Activated CD4-positive, CD25-positive, alpha-beta regulatory T cell treated with anti-CD3 and anti-CD28 coated beads, Interleukin-2, amount 50 U/mL, for 24 hours (primary cell): Measurements from ENCODE around the gene PTDSS2.

ENCODE experiments used
- ATAC-seq, 2 donors: fragments of 150-1000 bp; cut with Tn5 transposase; one replicate each; pipeline ENCODE4 v1.10.0; 2021; ENCODE audit warnings: mild to moderate bottlenecking in 1 of 2, moderate library complexity in 1 of 2

Gene PTDSS2

DNA sequence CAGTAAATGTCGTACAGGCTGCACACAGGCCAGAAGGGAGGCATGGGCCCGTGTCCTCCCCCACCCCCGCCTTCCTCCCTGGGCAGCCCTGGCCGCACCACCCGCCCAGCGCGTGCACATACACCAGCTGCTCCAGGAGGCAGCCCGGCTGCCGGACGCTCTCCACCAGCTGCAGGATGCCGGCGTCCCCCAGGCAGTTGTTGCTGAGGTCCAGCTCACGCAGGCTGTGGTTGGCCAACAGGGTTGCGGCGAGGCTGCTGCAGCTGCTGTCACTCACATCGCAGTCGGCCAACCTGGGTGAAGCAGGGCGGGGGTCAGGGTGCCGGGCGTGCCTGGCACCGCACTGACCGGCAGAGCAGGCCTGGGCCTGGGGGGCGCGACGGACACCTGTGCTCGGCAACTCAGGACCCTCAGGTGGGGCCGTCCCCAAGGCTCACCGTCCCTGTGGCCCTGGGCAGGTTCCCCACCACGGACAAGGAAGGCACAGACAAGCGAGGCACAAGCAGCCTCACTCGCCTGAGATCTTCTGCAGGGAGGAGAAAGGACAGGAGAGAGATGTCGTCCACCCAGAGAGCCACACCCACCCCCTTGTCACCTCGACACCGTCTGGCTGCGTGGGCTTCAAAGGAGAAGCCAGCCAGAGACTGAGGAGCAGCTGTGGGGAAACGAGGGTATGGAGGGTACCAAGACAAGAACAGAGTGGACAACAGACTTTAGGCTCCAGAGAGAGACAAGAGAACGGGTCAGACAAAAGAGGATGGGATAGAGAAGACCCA is 44.9 kb downstream of the PTDSS2 start:
- ATAC-seq, result no peak

- ATAC-seq, result no peak
Observed at GRCh38 chr11:495537-495931, 45.5 kb downstream of the PTDSS2 start.

- ATAC-seq, result no peak
Observed at GRCh38 chr11:496834-497564, 46.9 kb downstream of the PTDSS2 start.

DNA sequence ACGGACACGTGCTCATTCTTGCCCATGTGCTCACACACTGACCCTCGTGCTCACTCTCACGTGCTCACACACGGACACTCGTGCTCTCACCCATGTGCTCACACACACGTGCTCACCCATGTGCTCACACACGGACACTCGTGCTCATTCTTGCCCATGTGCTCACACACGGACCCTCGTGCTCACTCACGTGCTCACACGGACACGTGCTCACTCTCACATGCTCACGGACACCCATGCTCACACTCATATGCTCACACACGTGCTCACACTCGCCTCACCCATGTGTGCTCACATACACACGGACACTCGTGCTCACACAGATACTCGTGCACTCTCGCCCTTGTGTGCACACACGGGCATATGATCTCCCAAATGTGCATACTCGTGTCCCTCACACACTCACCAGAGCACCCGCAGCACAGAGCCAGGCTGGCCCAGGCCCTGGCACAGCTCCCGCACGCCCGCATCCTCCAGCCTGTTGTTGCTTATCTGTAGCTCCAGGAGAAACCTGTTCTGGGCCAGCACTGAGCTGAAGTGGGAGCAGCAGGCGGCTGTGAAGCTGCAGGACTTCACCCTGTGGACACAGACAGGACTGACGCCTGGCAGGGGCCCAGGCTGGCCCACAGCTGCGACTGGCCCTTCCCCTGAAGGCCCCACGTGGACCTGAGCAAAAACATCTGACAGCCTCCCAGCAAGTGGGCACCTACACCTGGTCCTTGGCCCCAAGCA is 47.7 kb downstream of the PTDSS2 start:
- ATAC-seq, result no peak

DNA sequence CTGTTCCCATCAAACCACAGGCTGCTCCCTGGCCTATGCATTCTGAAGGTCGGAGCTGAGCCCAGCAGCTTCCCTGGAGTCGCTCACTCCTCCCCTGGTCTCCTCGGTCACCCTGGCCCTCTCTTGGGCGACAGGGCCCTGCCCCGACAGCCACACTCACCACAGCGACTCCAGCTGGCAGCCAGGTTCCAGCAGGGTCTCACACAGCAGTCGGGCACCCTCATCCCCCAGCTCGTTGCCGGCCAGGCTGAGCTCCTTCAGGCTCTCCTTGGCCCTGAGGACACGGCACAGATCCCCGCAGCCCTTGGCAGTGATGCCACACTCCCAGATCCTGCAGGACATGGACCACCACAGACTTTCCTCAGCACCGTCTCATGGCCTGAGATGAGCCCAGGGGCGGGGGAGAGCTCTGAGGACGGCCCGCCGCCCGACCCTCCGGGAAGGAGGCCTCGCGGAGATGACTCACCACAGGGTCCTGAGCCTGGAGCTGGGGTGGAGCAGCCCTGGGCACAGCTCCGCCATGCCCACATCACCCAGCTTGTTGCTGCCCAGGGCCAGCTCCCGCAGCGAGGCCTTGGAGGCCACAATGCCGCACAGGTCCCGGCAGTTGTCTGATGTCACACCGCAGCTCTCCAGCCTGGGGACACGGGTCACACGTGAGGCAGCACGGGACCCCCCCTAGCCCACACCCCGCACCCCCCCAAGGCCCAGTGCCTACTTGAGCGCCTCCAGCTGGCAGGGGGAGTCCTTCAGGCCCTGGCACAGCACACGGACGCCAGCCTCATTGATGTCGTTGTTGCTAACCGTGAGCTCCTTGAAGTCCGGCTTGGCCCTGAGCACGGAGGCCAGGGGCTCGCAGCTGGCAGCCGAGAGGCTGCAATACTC is 48.5 kb downstream of the PTDSS2 start:
- no peak for ATAC-seq

DNA sequence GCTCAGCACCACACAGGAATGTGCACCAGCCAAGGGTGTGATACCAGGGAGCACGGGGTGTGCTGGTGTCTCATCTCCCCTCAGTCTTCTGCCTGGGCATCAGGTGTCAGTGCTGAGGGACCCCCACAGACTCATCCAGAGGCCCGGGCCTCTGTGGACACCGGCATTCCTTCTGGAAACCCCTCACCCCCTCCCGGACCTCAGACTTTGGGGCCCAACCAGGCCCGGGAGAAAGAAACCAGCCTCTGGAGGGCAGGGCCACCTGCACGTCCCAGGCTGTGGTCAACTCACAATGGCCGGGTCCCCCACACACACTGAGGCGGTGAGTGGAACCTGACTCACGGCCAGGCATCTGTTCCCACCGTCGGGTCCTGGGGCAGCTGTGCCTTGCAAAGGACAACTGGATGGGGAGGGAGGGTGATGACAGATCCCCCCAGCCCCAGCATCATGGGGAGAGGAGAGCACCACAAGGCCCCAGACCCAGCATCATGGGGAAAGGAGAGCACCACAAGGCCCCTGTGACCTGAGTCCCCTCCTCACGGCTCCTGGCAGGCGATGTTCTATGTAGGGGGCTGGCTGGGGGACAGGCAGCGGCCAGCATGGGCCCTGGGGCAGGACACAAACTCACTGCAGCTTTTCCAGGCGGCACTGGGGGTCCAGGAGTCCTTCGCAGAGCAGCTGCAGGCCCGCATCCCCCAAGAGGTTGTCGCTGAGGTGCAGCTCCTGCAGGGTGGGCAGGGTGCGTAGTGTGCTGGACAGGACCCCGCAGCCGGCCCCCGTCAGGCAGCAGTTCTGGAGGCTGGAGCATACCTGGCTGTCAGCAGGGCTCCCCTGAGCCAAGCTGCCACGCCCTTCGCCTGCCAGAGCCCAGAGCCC is 49.4 kb downstream of the PTDSS2 start:
- no peak for ATAC-seq

GRCh38 chr11:501001-501682 is 51.1 kb downstream of the PTDSS2 start:
- ATAC-seq, result no peak

DNA sequence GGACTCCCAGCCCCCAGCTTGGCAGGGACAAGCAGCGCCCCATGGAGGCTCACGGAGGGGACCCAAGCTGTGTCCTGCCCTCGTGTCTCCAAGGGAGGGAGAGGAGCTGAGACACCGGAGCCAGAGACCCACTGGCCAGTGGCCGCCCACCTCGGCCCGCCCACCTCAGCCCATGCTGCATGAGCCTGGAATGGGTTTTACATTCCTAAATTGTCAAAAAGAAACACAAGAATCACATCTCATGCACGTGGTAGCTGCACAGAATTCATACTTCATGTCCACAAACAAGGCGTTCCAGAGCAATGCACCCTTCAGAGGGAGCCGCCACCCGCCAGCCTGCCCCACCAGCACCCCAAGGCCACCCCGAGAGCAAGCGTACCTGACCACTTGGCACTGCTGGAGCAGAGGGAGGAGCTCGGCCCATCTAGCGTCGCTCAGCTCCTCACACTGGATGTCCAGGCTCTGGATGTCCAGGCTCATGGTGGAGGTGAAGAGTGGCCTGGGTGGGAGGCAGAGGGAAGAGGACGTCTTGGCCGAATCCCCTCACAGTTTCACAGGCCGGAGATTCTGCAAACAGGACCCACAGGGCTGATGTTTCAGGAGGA is 51.7 kb downstream of the PTDSS2 start:
- ATAC-seq, result no peak

DNA sequence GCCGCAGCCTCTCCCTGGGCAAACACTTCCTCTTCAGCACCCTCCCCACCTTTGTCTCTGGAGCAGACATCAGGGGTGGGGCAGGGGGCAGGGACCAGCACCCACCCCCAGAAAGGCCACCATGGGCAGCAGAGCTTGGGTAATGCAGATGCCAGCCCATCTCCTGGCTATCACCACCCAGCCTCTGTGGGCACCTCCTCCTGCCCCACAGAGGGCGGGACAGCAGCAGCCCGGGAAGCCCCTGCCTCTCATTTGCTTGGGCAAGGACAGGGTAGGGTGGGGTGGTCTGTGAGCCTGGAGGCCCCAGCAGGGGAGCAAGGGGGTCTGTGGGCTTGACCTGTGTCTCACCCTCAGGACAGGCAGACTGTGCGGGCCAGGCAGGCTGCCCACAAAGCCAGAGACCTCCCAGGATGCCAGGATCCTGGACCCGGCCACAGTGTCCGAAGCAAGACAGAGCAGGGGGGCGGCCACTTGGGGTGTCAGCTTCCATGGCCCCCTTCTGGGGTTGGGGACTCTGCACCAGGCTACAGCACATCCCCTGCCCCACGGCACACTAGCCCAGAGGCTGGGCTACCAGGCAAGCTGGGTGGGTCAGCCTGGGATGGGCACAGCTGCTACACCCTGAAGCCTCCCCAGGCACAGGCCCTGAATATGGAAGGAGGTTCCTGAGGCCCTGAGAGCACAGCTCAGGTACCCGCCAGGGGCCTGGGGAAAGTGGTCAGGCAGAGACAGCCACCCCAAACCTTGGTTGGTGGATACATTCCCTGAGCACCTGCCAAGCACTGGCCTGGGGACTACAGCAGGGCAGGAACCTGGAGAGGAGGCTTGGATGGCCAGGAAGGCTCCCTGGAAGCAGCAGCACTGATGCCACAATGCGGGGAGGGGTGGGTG is 52.5 kb downstream of the PTDSS2 start:
- no peak for ATAC-seq

GRCh38 chr11:503179-503981 is 53.3 kb downstream of the PTDSS2 start:
- no peak for ATAC-seq

DNA sequence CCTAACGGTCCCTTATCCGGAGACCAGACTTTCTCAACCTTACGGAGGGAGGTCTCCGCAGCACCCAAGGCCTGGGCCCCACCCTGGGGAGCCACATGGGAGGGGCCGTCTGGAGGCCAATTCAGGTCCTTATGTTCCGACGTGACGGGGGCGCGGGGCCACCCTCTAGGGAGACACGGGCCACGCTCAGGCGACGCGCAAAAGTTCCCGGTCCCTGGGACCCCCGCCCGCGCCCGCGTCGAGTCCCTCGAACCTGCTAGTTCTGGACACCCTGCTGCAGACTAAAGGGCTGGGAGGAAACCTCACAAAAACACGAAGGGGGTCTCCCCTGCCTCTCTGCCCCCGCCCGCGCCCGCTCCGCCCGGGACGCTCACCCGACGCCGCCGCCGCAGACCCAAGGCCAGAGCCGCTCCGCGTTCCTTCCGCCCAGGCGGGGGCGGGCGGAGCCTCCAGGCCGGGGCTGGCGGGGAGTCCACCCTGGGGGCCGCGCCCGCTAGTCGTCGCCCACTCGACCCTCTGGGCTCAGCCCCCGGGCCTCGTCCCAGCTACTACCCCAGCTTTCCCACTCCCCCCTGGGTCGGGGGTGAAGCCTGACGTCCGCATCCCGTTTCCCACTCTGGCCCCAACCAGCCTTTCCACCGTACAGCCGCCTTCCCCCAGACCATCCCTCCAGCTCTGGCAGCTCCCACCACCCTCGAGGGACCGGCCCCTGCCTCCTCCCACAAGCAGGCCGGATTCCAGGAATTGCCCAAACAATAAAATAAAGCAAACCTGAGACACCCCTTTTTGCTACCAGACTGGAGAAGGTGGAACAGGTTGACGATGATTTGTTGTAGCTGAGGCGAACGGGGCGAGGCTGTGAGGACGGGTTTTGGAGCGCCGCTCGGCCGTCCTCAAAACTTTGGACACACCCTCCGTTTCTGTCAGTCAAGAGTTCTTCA is 54.2 kb downstream of the PTDSS2 start:
- no peak for ATAC-seq

GRCh38 chr11:504994-505344 is 54.9 kb downstream of the PTDSS2 start:
- no peak for ATAC-seq

- peak; percentile 77 to 82 for ATAC-seq
Observed at GRCh38 chr11:506238-506994, 56.3 kb downstream of the PTDSS2 start.

DNA sequence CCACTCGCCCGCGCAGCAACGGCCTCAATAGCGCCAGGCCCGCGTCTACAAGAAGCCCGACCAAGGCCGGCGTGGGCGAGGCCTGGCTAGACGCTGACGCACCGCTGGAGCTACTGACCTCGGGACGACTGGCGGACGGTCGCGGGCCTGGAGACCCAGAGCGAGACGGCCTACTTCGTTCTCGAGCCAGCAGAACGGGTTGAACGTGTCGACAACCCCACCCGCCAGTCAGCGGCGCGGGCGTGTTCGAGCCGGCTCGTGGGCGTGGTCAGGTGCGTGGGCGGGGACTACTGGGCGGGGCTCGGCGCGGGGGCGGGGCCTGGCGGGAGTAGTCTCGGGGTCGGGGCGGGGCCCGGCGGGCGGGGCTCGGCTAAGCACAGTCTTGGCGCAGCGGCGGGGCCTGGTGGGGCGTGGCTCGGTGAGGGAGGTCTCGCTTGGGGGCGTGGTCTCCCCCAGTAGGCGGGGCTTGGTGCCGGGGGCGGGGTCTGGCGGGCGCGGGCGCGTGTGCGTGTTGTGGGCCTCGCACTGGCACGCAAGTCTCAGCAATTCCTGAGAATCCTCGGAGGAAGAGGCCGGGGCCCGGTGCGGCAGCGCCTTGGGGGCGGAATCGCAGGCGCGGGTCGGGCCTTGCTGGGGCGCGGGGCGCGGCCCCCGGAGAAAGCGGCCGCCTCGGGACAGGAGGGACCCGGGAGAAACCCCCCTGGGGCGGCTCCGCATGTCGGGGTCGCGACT is 57.1 kb downstream of the PTDSS2 start, which contains the start of gene RNH1:
Gene RNH1, minus strand, starts transcription at position 248 of the 732 bp plus-strand sequence. CDS start 5,080 bp downstream, outside the sequence.
- ATAC-seq, result peak; percentile 68 to 71

DNA sequence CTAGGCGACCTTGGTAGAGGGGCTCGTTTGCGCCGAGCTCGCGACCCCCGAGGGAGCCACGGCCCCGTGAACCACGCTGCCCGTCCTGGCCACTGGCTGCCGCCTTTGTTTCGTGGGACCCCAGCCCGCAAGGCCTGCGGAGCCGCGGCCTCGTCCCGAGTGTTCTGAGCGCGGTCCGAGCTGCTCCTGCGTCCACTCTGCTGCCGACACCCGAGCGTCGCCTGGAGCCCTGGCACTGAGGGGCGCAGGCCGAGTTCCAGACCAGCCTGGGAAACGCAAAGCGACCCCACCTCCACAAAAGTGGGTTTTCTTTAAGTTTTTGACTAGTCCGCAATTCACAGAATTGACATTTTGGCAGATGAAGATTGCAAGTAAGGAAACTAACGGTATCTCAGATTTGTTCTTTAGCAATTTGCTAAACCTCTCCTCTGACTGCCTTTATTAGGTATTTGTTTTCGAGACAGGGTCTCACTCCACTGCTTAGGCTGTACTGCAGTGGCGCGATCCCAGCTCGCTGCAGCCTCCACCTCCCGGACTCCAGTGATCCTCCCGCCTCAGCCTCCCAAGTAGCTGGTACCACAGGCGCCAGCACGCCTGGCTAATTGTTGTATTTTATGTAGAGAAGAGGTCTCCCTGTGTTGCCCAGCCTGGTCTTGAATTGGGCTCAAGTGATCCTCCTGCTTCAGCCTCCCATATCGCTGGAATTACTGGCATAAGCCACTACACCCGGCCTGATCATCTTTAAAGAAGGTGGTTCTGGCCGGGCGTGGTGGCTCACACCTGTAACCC is 57.8 kb downstream of the PTDSS2 start:
- no peak for ATAC-seq
